GM21825 (cell line): ENCODE results near the gene CDC42BPB.

Experiments
- ATAC-seq: cut with Tn5 transposase; IDR thresholded peaks from one replicate; pipeline ENCODE4 v1.9.1; 2021; ENCODE audit warnings: mild to moderate bottlenecking, moderate library complexity; ENCODE audit not compliant: unreplicated experiment

Gene CDC42BPB

GRCh38 chr14:102920273-102920997, 136.9 kb downstream of the CDC42BPB start:
- no peak for ATAC-seq

GRCh38 chr14:102918438-102918837, 138.9 kb downstream of the CDC42BPB start:
- ATAC-seq = no peak

- no peak for ATAC-seq
Measured at GRCh38 chr14:102917469-102918211, 139.7 kb downstream of the CDC42BPB start.

GRCh38 chr14:102917056-102917385, 140.3 kb downstream of the CDC42BPB start:
- ATAC-seq = no peak

GRCh38 chr14:102916347-102917055, 140.8 kb downstream of the CDC42BPB start:
- ATAC-seq = no peak

GRCh38 chr14:102915292-102916110, 141.8 kb downstream of the CDC42BPB start:
- no peak for ATAC-seq

GRCh38 chr14:102914474-102915291, 142.7 kb downstream of the CDC42BPB start:
- no peak for ATAC-seq

GRCh38 chr14:102913341-102914211, 143.8 kb downstream of the CDC42BPB start:
- no peak for ATAC-seq

GRCh38 chr14:102911991-102912761, 145.2 kb downstream of the CDC42BPB start:
- ATAC-seq = no peak

GRCh38 chr14:102911541-102911951, 145.8 kb downstream of the CDC42BPB start:
- ATAC-seq = no peak

GRCh38 chr14:102910442-102910841, 146.9 kb downstream of the CDC42BPB start:
- ATAC-seq = no peak

- ATAC-seq = no peak
Measured at GRCh38 chr14:102909911-102910310, 147.4 kb downstream of the CDC42BPB start.

- no peak for ATAC-seq
Measured at GRCh38 chr14:102909462-102909861, 147.9 kb downstream of the CDC42BPB start.

GRCh38 chr14:102908766-102909455, 148.4 kb downstream of the CDC42BPB start:
- no peak for ATAC-seq

GRCh38 chr14:102907980-102908730, 149.2 kb downstream of the CDC42BPB start:
- ATAC-seq = no peak

GRCh38 chr14:102907303-102907844, 150.0 kb downstream of the CDC42BPB start:
- ATAC-seq = no peak
